Activated CD4-positive, alpha-beta T cell treated with anti-CD3 and anti-CD28 coated beads for 24 hours (primary cell): ENCODE results near the gene JPH3.

Source experiments
- DNase-seq, 2 donors: peaks; one replicate each; pipeline ENCODE4 v3.0.0-alpha.2; 2020; ENCODE audit warnings: low read depth in 2 of 2

The JPH3 gene

GRCh38 chr16:87602001-87602775 lies at the start of gene JPH3:
JPH3 (plus strand) TSS chr16:87602508; CDS start chr16:87603147, 639 bp downstream.
- no peak for DNase-seq

- no peak for DNase-seq
Observed at GRCh38 chr16:87552772-87553573, 49.3 kb upstream of the JPH3 start.

- DNase-seq = no peak
Observed at GRCh38 chr16:87554754-87555427, 47.4 kb upstream of the JPH3 start.

- DNase-seq = no peak
Observed at GRCh38 chr16:87555647-87556046, 46.7 kb upstream of the JPH3 start.

- no peak for DNase-seq
Observed at GRCh38 chr16:87556941-87557459, 45.3 kb upstream of the JPH3 start.

- DNase-seq = no peak
Observed at GRCh38 chr16:87558682-87559081, 43.6 kb upstream of the JPH3 start.

GRCh38 chr16:87559945-87560344 lies 42.4 kb upstream of the JPH3 start:
- DNase-seq = no peak

GRCh38 chr16:87560428-87561199 lies 41.7 kb upstream of the JPH3 start:
- DNase-seq = peak; percentile 10 to 12

- no peak for DNase-seq
Observed at GRCh38 chr16:87561200-87562105, 40.9 kb upstream of the JPH3 start.

- no peak for DNase-seq
Observed at GRCh38 chr16:87562201-87562600, 40.1 kb upstream of the JPH3 start.

- DNase-seq = no peak
Observed at GRCh38 chr16:87563022-87563421, 39.3 kb upstream of the JPH3 start.

- DNase-seq = no peak
Observed at GRCh38 chr16:87563714-87564523, 38.4 kb upstream of the JPH3 start.

- DNase-seq = no peak
Observed at GRCh38 chr16:87564524-87564778, 37.9 kb upstream of the JPH3 start.

- DNase-seq = no peak
Observed at GRCh38 chr16:87569601-87570571, 32.4 kb upstream of the JPH3 start.

- DNase-seq = no peak
Observed at GRCh38 chr16:87570572-87570937, 31.8 kb upstream of the JPH3 start.

GRCh38 chr16:87570938-87571867 lies 31.1 kb upstream of the JPH3 start:
- peak in 1 of 2 donors; percentile 17 for DNase-seq

- no peak for DNase-seq
Observed at GRCh38 chr16:87571868-87572244, 30.5 kb upstream of the JPH3 start.

GRCh38 chr16:87572959-87573358 lies 29.3 kb upstream of the JPH3 start:
- no peak for DNase-seq
